Measurements from ENCODE around the gene ACSL1. TPM values are rescaled to one million over a fixed set of nuclear protein-coding genes. Genes with fewer than 3 reads are reported as not detected.

The ACSL1 gene
- total RNA-seq, 2 donors from 2014 or later = 3.8 to 5.2 TPM

DNA sequence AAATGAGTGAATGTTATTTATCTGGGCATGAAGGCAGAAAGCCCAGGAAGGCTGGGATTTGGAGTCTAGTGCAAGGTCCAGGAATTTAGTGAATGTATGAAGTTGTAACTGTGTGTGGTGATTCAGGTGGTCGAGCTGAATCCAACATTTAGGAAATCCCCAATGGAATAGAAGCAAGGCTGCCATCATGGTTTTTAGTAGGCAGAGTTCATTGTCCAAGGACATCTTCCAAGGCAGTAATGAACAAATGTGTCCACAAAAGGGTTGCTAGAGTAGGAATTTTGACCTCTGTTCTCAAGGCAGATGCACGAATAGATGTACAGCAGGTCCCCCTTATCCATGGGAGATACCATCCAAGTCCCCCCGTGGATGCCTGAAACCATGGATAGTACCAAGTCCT, 42.9 kb upstream of the ACSL1 start:
- no peak for TF ChIP-seq CTCF (conservative IDR thresholded peaks at IDR 0.05)
- Mint-ChIP-seq H3K4me3 (no peak overlapping the region), H3K27me3 (ENCODE audit: insufficient read depth) (no peaks in the 10 kb centered on the region), H3K4me1 (no peaks in the 10 kb centered on the region), H3K36me3 (ENCODE audit: low read depth) (no peaks in the 10 kb centered on the region), H3K27ac (no peak overlapping the region), H3K9me3 (no peaks in the 10 kb centered on the region)
- no peaks in the 10 kb centered on the region for H3K4me1 ChIP-seq (ENCODE audit: control insufficient read depth, insufficient read depth, low read length)
- no peak overlapping the region for H3K27ac ChIP-seq (ENCODE audit: low read depth, low read length)
- 92 to 93% methylated on average over 2 to 3 of the region's 3 CpGs for WGBS, 2 experiments (ENCODE audit: insufficient coverage in 1 of 2, insufficient read length in 1 of 2)
- H3K27me3 ChIP-seq (ENCODE audit: control insufficient read depth, insufficient read depth, low read length, poor library complexity, severe bottlenecking) = no peaks in the 10 kb centered on the region
- H3K4me3 ChIP-seq (ENCODE audit: low read length) = no peak overlapping the region
- no peak for DNase-seq
- no peaks in the 10 kb centered on the region for H3K36me3 ChIP-seq (ENCODE audit: control insufficient read depth, insufficient read depth, low read length)
- no peak overlapping the region for H3K9ac ChIP-seq (ENCODE audit: extremely low read depth, low read length, poor library complexity, severe bottlenecking)
- H3K9me3 ChIP-seq (ENCODE audit: control insufficient read depth, low read length) = no peaks in the 10 kb centered on the region

DNA sequence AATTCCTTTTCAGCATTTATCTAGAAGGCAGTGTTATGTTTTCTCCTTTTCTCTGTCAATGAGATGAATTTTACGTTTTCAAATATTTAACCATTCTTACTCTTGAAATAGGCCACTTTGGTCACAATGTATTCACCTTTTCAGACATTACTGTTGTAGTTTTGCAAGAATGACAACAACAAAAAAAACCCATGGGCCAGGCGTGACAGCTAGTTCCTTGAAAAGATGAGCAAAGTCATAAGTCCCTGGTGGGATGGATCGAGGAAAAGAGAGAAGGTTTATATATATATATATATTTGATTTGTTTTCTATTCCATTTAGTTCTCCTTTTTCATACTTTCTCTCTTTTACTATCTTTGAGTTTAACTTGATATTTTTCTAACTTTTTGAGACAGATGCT, 38.1 kb upstream of the ACSL1 start:
- no peak overlapping the region for H3K9ac ChIP-seq (ENCODE audit: extremely low read depth, low read length, poor library complexity, severe bottlenecking)
- H3K9me3 Mint-ChIP-seq = no peaks in the 10 kb centered on the region
- H3K4me3 Mint-ChIP-seq = no peak overlapping the region
- no peaks in the 10 kb centered on the region for H3K36me3 Mint-ChIP-seq (ENCODE audit: low read depth)
- TF ChIP-seq CTCF (conservative IDR thresholded peaks at IDR 0.05) = no peak
- no peaks in the 10 kb centered on the region for H3K4me1 ChIP-seq (ENCODE audit: control insufficient read depth, insufficient read depth, low read length)
- no peaks in the 10 kb centered on the region for H3K27me3 ChIP-seq (ENCODE audit: control insufficient read depth, insufficient read depth, low read length, poor library complexity, severe bottlenecking)
- H3K4me1 Mint-ChIP-seq = no peaks in the 10 kb centered on the region
- H3K27ac Mint-ChIP-seq = no peak overlapping the region
- H3K4me3 ChIP-seq (ENCODE audit: low read length) = no peak overlapping the region
- no peaks in the 10 kb centered on the region for H3K36me3 ChIP-seq (ENCODE audit: control insufficient read depth, insufficient read depth, low read length)
- no peaks in the 10 kb centered on the region for H3K27me3 Mint-ChIP-seq (ENCODE audit: insufficient read depth)
- DNase-seq = no peak
- no peaks in the 10 kb centered on the region for H3K9me3 ChIP-seq (ENCODE audit: control insufficient read depth, low read length)
- WGBS, 2 experiments (ENCODE audit: insufficient coverage in 1 of 2, insufficient read length in 1 of 2) = 66% methylated on average over 2 of the region's 3 CpGs; no CpG with 5 or more reads in 1 of the 2 experiments
- H3K27ac ChIP-seq (ENCODE audit: low read depth, low read length) = no peak overlapping the region

DNA sequence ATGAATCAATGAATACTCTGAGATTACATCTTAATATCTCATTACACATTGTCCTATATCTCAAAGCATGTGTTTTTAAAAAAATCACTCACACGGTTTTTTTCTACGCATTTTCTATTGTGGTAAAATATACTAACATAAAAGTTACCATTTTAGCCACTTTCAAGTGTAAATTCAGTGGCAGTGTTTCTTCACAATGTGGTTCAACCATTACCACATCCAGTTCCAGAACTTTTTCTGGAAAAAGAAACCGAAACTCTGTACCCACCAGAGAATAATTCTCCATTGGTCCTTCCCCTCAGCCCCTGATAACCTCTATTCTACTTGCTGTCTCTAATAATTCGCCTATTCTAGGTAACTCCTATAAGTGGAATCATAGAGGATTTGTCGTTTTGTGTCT, 35.3 kb upstream of the ACSL1 start:
- Mint-ChIP-seq H3K4me1 (no peaks in the 10 kb centered on the region), H3K27ac (no peak overlapping the region)

More for the DNA sequence above, 35.3 kb upstream of the ACSL1 start:
- no peaks in the 10 kb centered on the region for H3K27me3 ChIP-seq (ENCODE audit: control insufficient read depth, insufficient read depth, low read length, poor library complexity, severe bottlenecking)
- WGBS, 2 experiments (ENCODE audit: insufficient coverage in 1 of 2, insufficient read length in 1 of 2) = 71 to 77% methylated on average over 3 to 4 of the region's 5 CpGs
- Mint-ChIP-seq H3K9me3 (no peaks in the 10 kb centered on the region), H3K4me3 (no peak overlapping the region), H3K27me3 (ENCODE audit: insufficient read depth) (no peaks in the 10 kb centered on the region), H3K36me3 (ENCODE audit: low read depth) (no peaks in the 10 kb centered on the region)
- no peak for DNase-seq
- no peaks in the 10 kb centered on the region for H3K9me3 ChIP-seq (ENCODE audit: control insufficient read depth, low read length)
- no peaks in the 10 kb centered on the region for H3K4me1 ChIP-seq (ENCODE audit: control insufficient read depth, insufficient read depth, low read length)
- H3K27ac ChIP-seq (ENCODE audit: low read depth, low read length) = no peak overlapping the region
- H3K4me3 ChIP-seq (ENCODE audit: low read length) = no peak overlapping the region
- no peak overlapping the region for H3K9ac ChIP-seq (ENCODE audit: extremely low read depth, low read length, poor library complexity, severe bottlenecking)
- no peaks in the 10 kb centered on the region for H3K36me3 ChIP-seq (ENCODE audit: control insufficient read depth, insufficient read depth, low read length)
- TF ChIP-seq CTCF (conservative IDR thresholded peaks at IDR 0.05) = no peak
